ENCODE measurements around the gene PKP1. TPM values are rescaled to one million over a fixed set of nuclear protein-coding genes. Genes with fewer than 3 reads are reported as not detected.
A peak's percentile ranks its signal among the peaks of the same experiment; 100 is the strongest.
"Not testable (repeated sequence)": the region's sequence is repeated elsewhere in the genome, so short reads cannot be mapped to it uniquely, and the experiment has no call there.

PKP1 gene, protein sequence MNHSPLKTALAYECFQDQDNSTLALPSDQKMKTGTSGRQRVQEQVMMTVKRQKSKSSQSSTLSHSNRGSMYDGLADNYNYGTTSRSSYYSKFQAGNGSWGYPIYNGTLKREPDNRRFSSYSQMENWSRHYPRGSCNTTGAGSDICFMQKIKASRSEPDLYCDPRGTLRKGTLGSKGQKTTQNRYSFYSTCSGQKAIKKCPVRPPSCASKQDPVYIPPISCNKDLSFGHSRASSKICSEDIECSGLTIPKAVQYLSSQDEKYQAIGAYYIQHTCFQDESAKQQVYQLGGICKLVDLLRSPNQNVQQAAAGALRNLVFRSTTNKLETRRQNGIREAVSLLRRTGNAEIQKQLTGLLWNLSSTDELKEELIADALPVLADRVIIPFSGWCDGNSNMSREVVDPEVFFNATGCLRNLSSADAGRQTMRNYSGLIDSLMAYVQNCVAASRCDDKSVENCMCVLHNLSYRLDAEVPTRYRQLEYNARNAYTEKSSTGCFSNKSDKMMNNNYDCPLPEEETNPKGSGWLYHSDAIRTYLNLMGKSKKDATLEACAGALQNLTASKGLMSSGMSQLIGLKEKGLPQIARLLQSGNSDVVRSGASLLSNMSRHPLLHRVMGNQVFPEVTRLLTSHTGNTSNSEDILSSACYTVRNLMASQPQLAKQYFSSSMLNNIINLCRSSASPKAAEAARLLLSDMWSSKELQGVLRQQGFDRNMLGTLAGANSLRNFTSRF
- total RNA-seq = 10 to 100 TPM in 1 of 4 donors, 1 to 10 TPM in 2, under 1 TPM in 1; 0.27 to 12.8 (median 4.0) TPM

GRCh38 chr1:201282931-201283829 is at the start of gene PKP1:
Gene PKP1, plus strand, starts transcription at chr1:201283506. Its CDS starts 197 bp downstream, at chr1:201283703.
- WGBS, 2 donors (ENCODE audit: low coverage in 1 of 2) = 0% methylated on average over 1 of the region's 55 CpGs; no CpG with 5 or more reads in 1 of the 2 donors
- no peak for TF ChIP-seq POLR2A (IDR thresholded peaks at IDR 0.05)
- TF ChIP-seq POLR2AphosphoS5 (IDR thresholded peaks at IDR 0.05) = no peak
- no peak for TF ChIP-seq EP300 (IDR thresholded peaks at IDR 0.05)
- TF ChIP-seq, protein P1, sequence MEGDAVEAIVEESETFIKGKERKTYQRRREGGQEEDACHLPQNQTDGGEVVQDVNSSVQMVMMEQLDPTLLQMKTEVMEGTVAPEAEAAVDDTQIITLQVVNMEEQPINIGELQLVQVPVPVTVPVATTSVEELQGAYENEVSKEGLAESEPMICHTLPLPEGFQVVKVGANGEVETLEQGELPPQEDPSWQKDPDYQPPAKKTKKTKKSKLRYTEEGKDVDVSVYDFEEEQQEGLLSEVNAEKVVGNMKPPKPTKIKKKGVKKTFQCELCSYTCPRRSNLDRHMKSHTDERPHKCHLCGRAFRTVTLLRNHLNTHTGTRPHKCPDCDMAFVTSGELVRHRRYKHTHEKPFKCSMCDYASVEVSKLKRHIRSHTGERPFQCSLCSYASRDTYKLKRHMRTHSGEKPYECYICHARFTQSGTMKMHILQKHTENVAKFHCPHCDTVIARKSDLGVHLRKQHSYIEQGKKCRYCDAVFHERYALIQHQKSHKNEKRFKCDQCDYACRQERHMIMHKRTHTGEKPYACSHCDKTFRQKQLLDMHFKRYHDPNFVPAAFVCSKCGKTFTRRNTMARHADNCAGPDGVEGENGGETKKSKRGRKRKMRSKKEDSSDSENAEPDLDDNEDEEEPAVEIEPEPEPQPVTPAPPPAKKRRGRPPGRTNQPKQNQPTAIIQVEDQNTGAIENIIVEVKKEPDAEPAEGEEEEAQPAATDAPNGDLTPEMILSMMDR (IDR thresholded peaks at IDR 0.05) = no peak
- Histone ChIP-seq H3K27ac (no peak within 1 kb of the TSS), H3K9me3 (no peaks in the 10 kb centered on the region), H3K4me3 (peak within 1 kb of the TSS in 1 of 2 donors; percentile 37), H3K27me3 (peaks cover 63% of the 10 kb centered on the region), H3K4me1 (peaks cover 0 to 13% (median 0%) of the 10 kb centered on the region in 3 donors), H3K36me3 (no peaks in the 10 kb centered on the region)
- peak; percentile 47 for ATAC-seq

DNA sequence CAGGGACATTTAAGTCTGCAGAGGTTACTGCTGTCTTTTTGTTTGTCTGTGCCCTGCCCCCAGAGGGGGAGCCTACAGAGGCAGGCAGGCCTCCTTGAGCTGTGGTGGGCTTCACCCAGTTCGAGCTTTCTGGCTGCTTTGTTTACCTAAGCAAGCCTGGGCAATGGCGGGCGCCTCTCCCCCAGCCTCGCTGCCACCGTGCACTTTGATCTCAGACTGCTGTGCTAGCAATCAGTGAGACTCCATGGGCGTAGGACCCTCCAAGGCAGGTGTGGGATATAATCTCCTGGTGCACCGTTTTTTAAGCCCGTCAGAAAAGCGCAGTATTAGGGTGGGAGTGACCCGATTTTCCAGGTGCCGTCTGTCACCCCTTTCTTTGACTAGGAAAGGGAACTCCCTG is 43.7 kb upstream of the PKP1 start:
- H3K4me3 ChIP-seq, H3K9me3 ChIP-seq, ATAC-seq, H3K4me1 ChIP-seq, H3K36me3 ChIP-seq, H3K27ac ChIP-seq: not testable (repeated sequence)
- peaks cover 26% of the 10 kb centered on the region for H3K27me3 ChIP-seq
- no CpG with 5 or more reads among the region's 11 CpGs for WGBS, 2 donors (ENCODE audit: low coverage in 1 of 2)

DNA sequence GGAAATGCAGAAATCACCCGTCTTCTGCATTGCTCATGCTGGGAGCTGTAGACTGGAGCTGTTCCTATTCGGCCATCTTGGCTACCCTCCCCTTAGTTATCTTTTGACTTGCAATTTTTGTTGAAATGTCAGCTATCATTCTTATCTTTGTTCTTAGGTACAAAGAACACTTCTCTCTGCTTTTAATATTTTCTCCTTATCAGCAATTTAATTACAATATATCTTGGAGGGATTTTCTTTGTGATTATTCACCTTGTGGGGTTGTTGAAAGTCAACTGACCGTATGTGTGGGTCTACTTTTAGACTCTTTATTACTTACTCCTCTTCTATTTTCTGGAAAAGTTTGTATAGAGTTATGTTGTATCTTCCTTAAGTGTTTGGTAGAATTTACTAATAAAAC is 43.1 kb upstream of the PKP1 start:
- 67 to 93% methylated on average over 1 to 3 of the region's 3 CpGs for WGBS, 2 donors (ENCODE audit: low coverage in 1 of 2)
- Histone ChIP-seq H3K27me3 (peaks cover 31% of the 10 kb centered on the region), H3K27ac (no peak overlapping the region), H3K36me3 (no peaks in the 10 kb centered on the region), H3K4me1 (no peaks in the 10 kb centered on the region), H3K4me3 (no peak overlapping the region), H3K9me3 (no peaks in the 10 kb centered on the region)
- TF ChIP-seq EP300 (IDR thresholded peaks at IDR 0.05) = no peak
- no peak for TF ChIP-seq POLR2A (IDR thresholded peaks at IDR 0.05)
- TF ChIP-seq, protein P1 (IDR thresholded peaks at IDR 0.05) = no peak
- ATAC-seq = no peak

DNA sequence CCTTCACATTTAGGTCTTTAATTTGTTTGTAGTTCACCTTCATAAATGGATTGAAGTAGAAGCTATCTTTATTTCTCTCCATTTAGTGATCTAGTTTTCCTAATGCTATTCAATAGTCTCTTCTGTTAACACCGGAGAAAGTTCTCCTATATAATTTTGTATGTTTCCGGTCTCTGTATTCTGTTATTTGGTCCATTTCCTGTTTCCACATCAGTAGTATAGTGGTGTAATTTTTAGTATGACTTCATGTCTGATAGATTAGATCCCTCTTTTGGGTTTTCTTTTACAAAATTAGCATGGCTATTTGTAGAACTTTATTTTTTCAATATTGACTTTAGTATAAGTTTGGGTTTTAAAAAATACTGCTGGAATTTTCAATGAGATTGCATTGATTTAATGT is 41.6 kb upstream of the PKP1 start:
- Histone ChIP-seq H3K4me3 (no peak overlapping the region), H3K36me3 (no peaks in the 10 kb centered on the region), H3K27ac (no peak overlapping the region), H3K27me3 (peaks cover 32% of the 10 kb centered on the region), H3K9me3 (no peaks in the 10 kb centered on the region), H3K4me1 (no peaks in the 10 kb centered on the region)
- no peak for ATAC-seq
- 76 to 91% methylated on average over 2 of the region's 2 CpGs for WGBS, 2 donors (ENCODE audit: low coverage in 1 of 2)
- no peak for TF ChIP-seq EP300 (IDR thresholded peaks at IDR 0.05)
- no peak for TF ChIP-seq POLR2AphosphoS5 (IDR thresholded peaks at IDR 0.05)
- no peak for TF ChIP-seq POLR2A (IDR thresholded peaks at IDR 0.05)
- TF ChIP-seq, protein P1 (IDR thresholded peaks at IDR 0.05) = no peak

- TF ChIP-seq, protein P1 (IDR thresholded peaks at IDR 0.05) = no peak
- TF ChIP-seq EP300 (IDR thresholded peaks at IDR 0.05) = no peak
- TF ChIP-seq POLR2A (IDR thresholded peaks at IDR 0.05) = no peak
- no peak for TF ChIP-seq POLR2AphosphoS5 (IDR thresholded peaks at IDR 0.05)
- Histone ChIP-seq H3K36me3 (no peaks in the 10 kb centered on the region), H3K4me1 (no peaks in the 10 kb centered on the region), H3K27me3 (peaks cover 26% of the 10 kb centered on the region), H3K4me3 (no peak overlapping the region), H3K9me3 (no peaks in the 10 kb centered on the region), H3K27ac (no peak overlapping the region)
- no peak for ATAC-seq
- WGBS, 2 donors (ENCODE audit: low coverage in 1 of 2) = 29 to 40% methylated on average over 1 of the region's 1 CpG
These were observed 38.2 kb upstream of the PKP1 start for GRCh38 chr1:201245082-201245481.
